GM21529 (cell line): Measurements from ENCODE around the gene ENSA.
"Not testable (repeated sequence)": the region's sequence is repeated elsewhere in the genome, so short reads cannot be mapped to it uniquely, and the experiment has no call there.

Source experiments
- ATAC-seq: cut with Tn5 transposase; IDR thresholded peaks from one replicate; pipeline ENCODE4 v1.9.1; 2021; ENCODE audit not compliant: unreplicated experiment

ENSA gene

GRCh38 chr1:150622303-150622975 lies 7.0 kb downstream of the ENSA start:
- ATAC-seq, result no peak

- ATAC-seq, result no peak
Measured at GRCh38 chr1:150621497-150622302, 7.7 kb downstream of the ENSA start.

GRCh38 chr1:150620919-150621318 lies 8.5 kb downstream of the ENSA start:
- no peak for ATAC-seq

- no peak for ATAC-seq
Measured at GRCh38 chr1:150619576-150620509, 9.6 kb downstream of the ENSA start.

GRCh38 chr1:150615346-150616201 lies 13.8 kb downstream of the ENSA start:
- ATAC-seq, result no peak

GRCh38 chr1:150613061-150613920 lies 16.1 kb downstream of the ENSA start:
- ATAC-seq, result peak; percentile 60

GRCh38 chr1:150612014-150612345 lies 17.4 kb downstream of the ENSA start:
- no peak for ATAC-seq

GRCh38 chr1:150610576-150610975 lies 18.8 kb downstream of the ENSA start:
- no peak for ATAC-seq

GRCh38 chr1:150609732-150610131 lies 19.7 kb downstream of the ENSA start:
- no peak for ATAC-seq

- no peak for ATAC-seq
Measured at GRCh38 chr1:150606463-150607142, 22.8 kb downstream of the ENSA start.

- not testable (repeated sequence) for ATAC-seq
Measured at GRCh38 chr1:150605451-150605731, 24.0 kb downstream of the ENSA start.

- no peak for ATAC-seq
Measured at GRCh38 chr1:150604226-150604588, 25.2 kb downstream of the ENSA start.

- ATAC-seq, result no peak
Measured at GRCh38 chr1:150603711-150604110, 25.7 kb downstream of the ENSA start.

- not testable (repeated sequence) for ATAC-seq
Measured at GRCh38 chr1:150602372-150602771, 27.0 kb downstream of the ENSA start.

GRCh38 chr1:150601540-150601939 lies 27.9 kb downstream of the ENSA start:
- no peak for ATAC-seq

GRCh38 chr1:150598346-150598745 lies 31.1 kb downstream of the ENSA start:
- ATAC-seq, result not testable (repeated sequence)

GRCh38 chr1:150596976-150597375 lies 32.4 kb downstream of the ENSA start:
- ATAC-seq, result no peak

GRCh38 chr1:150596095-150596892 lies 33.1 kb downstream of the ENSA start:
- no peak for ATAC-seq

- ATAC-seq, result no peak
Measured at GRCh38 chr1:150582371-150582770, 47.0 kb downstream of the ENSA start.
